Measurements from ENCODE around the gene FAM234A.

FAM234A gene

GRCh38 chr16:305916-306626, 71.5 kb downstream of the FAM234A start:
- no peak for DNase-seq

DNA sequence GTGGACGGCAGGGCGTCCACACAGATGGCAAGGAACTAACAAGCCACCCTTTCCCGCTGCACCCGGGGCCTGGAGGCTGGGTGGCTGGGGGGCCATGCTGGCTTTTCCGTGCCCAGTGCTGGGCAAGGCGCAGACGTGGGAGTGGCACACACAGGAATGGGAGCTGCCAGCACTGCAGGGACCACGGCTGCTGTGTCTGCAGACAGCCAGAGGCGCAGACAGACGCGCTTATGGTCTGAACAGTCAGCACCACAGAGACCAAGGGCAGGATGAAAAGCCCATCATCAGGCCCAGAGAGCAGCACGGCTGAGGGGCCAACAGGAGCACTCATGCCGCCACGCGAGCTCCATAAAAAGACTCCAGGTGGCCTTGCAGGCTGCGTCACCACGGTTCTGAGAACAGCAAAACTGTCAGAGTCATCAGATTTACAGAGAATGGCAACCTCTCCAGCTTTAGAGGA, 72.3 kb downstream of the FAM234A start:
- DNase-seq, result no peak

DNA sequence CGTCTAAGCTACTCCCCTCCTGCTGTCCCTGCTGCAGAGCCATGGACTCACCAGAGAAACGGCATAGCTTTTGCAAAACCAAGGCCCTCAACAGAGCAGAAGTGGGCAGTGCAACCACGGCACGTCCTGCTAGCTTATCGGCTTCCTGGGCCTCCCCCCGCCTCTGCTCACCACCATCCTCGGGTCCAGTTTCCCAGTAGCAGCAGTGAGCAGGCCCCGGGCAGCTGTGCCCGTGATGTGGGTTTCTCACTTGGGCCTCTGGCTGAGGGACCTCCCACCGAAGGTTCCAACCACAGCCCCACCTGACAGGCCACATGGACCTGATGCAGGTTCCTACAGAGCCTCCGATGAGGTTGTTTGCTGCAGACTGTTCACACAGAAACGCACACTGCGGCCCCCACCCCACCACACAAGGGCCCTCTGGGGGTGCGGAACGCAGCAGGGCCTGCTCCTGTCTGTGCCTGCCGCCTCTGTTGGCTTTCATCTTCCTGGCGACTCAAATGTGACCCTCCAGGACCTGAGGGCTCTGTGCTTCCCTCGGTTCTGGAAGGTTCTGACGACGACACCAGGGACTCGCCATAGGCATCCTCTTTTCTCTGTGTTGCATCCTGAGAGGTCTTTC, 73.2 kb downstream of the FAM234A start:
- no peak for DNase-seq

GRCh38 chr16:309476-309875, 74.9 kb downstream of the FAM234A start:
- DNase-seq, result no peak

- DNase-seq, result no peak
Measured at GRCh38 chr16:311725-312124, 77.1 kb downstream of the FAM234A start.

- no peak for DNase-seq
Measured at GRCh38 chr16:314351-314750, 79.7 kb downstream of the FAM234A start.

DNA sequence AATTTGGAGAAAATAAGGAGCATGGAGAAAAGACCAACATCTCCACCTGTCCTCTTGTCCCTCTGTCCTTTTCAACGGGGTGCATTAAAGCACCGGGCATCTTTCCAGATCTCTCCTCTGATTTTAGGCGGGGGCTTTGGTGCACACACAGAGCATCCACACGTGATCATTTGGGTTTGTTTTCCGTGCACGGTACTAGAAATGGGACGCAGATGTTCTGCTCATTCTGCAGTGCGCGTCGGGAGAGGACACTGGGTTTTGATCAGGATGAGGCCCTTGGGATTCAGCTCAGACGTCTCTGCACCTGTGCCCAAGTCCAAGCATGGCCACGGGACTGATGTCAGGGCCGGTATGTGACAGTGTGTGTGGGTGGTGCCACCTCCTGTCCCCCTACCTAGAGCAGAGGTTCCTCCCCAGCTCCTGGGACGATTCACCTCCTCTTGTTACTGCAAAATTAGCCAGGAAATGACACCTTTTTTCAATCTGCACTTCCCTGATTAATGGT, 80.2 kb downstream of the FAM234A start:
- DNase-seq, result no peak
